Endothelial cell (in vitro differentiated cells): ENCODE results near the gene MGAT4A. TPM values are rescaled to one million over a fixed set of nuclear protein-coding genes. Genes with fewer than 3 reads are reported as not detected.

ENCODE experiments used
- DNase-seq: peaks from one replicate; pipeline ENCODE4 v3.0.0; 2021; ENCODE audit warnings: low spot score
- H3K27ac Mint-ChIP-seq: one replicate; pipeline ENCODE4 v1.8.0; 2021; ENCODE audit warnings: mixed read lengths, inconsistent platforms; ENCODE audit not compliant: unreplicated experiment
- H3K27me3 Mint-ChIP-seq: one replicate; pipeline ENCODE4 v1.8.0; 2021; ENCODE audit warnings: mild to moderate bottlenecking, moderate library complexity, mixed read lengths, inconsistent platforms; ENCODE audit not compliant: unreplicated experiment
- H3K36me3 Mint-ChIP-seq: one replicate; pipeline ENCODE4 v1.8.0; 2021; ENCODE audit warnings: mild to moderate bottlenecking, low read depth, mixed read lengths, inconsistent platforms; ENCODE audit not compliant: unreplicated experiment
- H3K4me1 Mint-ChIP-seq: one replicate; pipeline ENCODE4 v1.8.0; 2021; ENCODE audit warnings: mild to moderate bottlenecking, mixed read lengths, inconsistent platforms; ENCODE audit not compliant: unreplicated experiment
- H3K4me3 Mint-ChIP-seq: one replicate; pipeline ENCODE4 v1.8.0; 2021; ENCODE audit warnings: mild to moderate bottlenecking, mixed read lengths, inconsistent platforms; ENCODE audit not compliant: unreplicated experiment
- H3K9me3 Mint-ChIP-seq: one replicate; pipeline ENCODE4 v1.8.0; 2021; ENCODE audit warnings: mixed read lengths, inconsistent platforms; ENCODE audit not compliant: unreplicated experiment
- CTCF ChIP-seq: fragments of 200-600 bp; sonication (generic); IDR thresholded peaks from one replicate; pipeline ENCODE4 v1.5.0; 2021; ENCODE audit warnings: antibody characterized with exemption; ENCODE audit not compliant: unreplicated experiment
- total RNA-seq: library from RNA; stranded (reverse); fragmentation: NEBNext Ultra II Directional; extraction: Animal tissue kit (Norgen Biotek cat#: 25700); gene quantifications from one replicate; pipeline ENCODE4 v1.2.1, GENCODE V29; 2021; ENCODE audit not compliant: unreplicated experiment

Gene MGAT4A
- total RNA-seq, 1 donor from 2014 or later: 7.3 TPM

- no peak for DNase-seq
- no peaks in the 10 kb centered on the region for H3K4me1 Mint-ChIP-seq
- no peak overlapping the region for H3K4me3 Mint-ChIP-seq
- no peaks in the 10 kb centered on the region for H3K9me3 Mint-ChIP-seq
- H3K36me3 Mint-ChIP-seq: peaks cover 16% of the 10 kb centered on the region
- no peak for TF ChIP-seq CTCF
- peaks cover 4% of the 10 kb centered on the region for H3K27me3 Mint-ChIP-seq
- H3K27ac Mint-ChIP-seq: no peak overlapping the region
Measured at GRCh38 chr2:98583276-98583675, 147.7 kb downstream of the MGAT4A start.

- no peak overlapping the region for H3K27ac Mint-ChIP-seq
- H3K9me3 Mint-ChIP-seq: no peaks in the 10 kb centered on the region
- H3K27me3 Mint-ChIP-seq: peaks cover 4% of the 10 kb centered on the region
- no peak for DNase-seq
- TF ChIP-seq CTCF: no peak
- H3K4me1 Mint-ChIP-seq: no peaks in the 10 kb centered on the region
- H3K36me3 Mint-ChIP-seq: peaks cover 23% of the 10 kb centered on the region
- H3K4me3 Mint-ChIP-seq: no peak overlapping the region
Measured at GRCh38 chr2:98582523-98582922, 148.4 kb downstream of the MGAT4A start.

- Mint-ChIP-seq H3K27me3 (peaks cover 4% of the 10 kb centered on the region), H3K27ac (no peak overlapping the region), H3K4me3 (no peak overlapping the region), H3K9me3 (no peaks in the 10 kb centered on the region), H3K4me1 (no peaks in the 10 kb centered on the region), H3K36me3 (peaks cover 31% of the 10 kb centered on the region)
- DNase-seq: no peak
- no peak for TF ChIP-seq CTCF
Measured at GRCh38 chr2:98580656-98581284, 150.2 kb downstream of the MGAT4A start.

- no peaks in the 10 kb centered on the region for H3K9me3 Mint-ChIP-seq
- no peak overlapping the region for H3K4me3 Mint-ChIP-seq
- no peaks in the 10 kb centered on the region for H3K4me1 Mint-ChIP-seq
- peaks cover 4% of the 10 kb centered on the region for H3K27me3 Mint-ChIP-seq
- no peak for DNase-seq
- TF ChIP-seq CTCF: no peak
- H3K36me3 Mint-ChIP-seq: peaks cover 38% of the 10 kb centered on the region
- no peak overlapping the region for H3K27ac Mint-ChIP-seq
Measured at GRCh38 chr2:98579926-98580325, 151.0 kb downstream of the MGAT4A start.

- H3K27me3 Mint-ChIP-seq: peaks cover 6% of the 10 kb centered on the region
- no peak overlapping the region for H3K4me3 Mint-ChIP-seq
- no peak overlapping the region for H3K27ac Mint-ChIP-seq
- TF ChIP-seq CTCF: no peak
- H3K4me1 Mint-ChIP-seq: no peaks in the 10 kb centered on the region
- H3K9me3 Mint-ChIP-seq: no peaks in the 10 kb centered on the region
- H3K36me3 Mint-ChIP-seq: peaks cover 32% of the 10 kb centered on the region
- DNase-seq: no peak
Measured at GRCh38 chr2:98578231-98578630, 152.7 kb downstream of the MGAT4A start.
